Dendritic cell treated with granulocyte-macrophage colony-stimulating factor and Interleukin-4, amounts not matched to agents 40 ng/mL and 50 ng/mL, for 4 days (primary cell): ENCODE data around the gene ALOX12.
"Not testable (repeated sequence)": the region's sequence is repeated elsewhere in the genome, so short reads cannot be mapped to it uniquely, and the experiment has no call there.

Experiments
- H3K27ac Mint-ChIP-seq: one replicate; pipeline ENCODE4 v1.8.0; 2022; ENCODE audit warnings: mild to moderate bottlenecking, mixed read lengths
- H3K27me3 Mint-ChIP-seq: one replicate; pipeline ENCODE4 v1.8.0; 2022; ENCODE audit warnings: mild to moderate bottlenecking, mixed read lengths
- H3K36me3 Mint-ChIP-seq: one replicate; pipeline ENCODE4 v1.8.0; 2022; ENCODE audit warnings: low read depth, mixed read lengths
- H3K4me1 Mint-ChIP-seq: one replicate; pipeline ENCODE4 v1.8.0; 2022; ENCODE audit warnings: low read depth, mixed read lengths
- H3K4me3 Mint-ChIP-seq: one replicate; pipeline ENCODE4 v1.8.0; 2022; ENCODE audit warnings: mild to moderate bottlenecking, moderate library complexity, mixed read lengths
- H3K9me3 Mint-ChIP-seq: one replicate; pipeline ENCODE4 v1.8.0; 2022; ENCODE audit warnings: mixed read lengths
- intact Hi-C: fragments of 100-400 bp; cut with micrococcal nuclease; formaldehyde crosslinking; loops from one replicate; pipeline ENCODE4 v1.15.0; 2022

ALOX12 gene, protein sequence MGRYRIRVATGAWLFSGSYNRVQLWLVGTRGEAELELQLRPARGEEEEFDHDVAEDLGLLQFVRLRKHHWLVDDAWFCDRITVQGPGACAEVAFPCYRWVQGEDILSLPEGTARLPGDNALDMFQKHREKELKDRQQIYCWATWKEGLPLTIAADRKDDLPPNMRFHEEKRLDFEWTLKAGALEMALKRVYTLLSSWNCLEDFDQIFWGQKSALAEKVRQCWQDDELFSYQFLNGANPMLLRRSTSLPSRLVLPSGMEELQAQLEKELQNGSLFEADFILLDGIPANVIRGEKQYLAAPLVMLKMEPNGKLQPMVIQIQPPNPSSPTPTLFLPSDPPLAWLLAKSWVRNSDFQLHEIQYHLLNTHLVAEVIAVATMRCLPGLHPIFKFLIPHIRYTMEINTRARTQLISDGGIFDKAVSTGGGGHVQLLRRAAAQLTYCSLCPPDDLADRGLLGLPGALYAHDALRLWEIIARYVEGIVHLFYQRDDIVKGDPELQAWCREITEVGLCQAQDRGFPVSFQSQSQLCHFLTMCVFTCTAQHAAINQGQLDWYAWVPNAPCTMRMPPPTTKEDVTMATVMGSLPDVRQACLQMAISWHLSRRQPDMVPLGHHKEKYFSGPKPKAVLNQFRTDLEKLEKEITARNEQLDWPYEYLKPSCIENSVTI

DNA sequence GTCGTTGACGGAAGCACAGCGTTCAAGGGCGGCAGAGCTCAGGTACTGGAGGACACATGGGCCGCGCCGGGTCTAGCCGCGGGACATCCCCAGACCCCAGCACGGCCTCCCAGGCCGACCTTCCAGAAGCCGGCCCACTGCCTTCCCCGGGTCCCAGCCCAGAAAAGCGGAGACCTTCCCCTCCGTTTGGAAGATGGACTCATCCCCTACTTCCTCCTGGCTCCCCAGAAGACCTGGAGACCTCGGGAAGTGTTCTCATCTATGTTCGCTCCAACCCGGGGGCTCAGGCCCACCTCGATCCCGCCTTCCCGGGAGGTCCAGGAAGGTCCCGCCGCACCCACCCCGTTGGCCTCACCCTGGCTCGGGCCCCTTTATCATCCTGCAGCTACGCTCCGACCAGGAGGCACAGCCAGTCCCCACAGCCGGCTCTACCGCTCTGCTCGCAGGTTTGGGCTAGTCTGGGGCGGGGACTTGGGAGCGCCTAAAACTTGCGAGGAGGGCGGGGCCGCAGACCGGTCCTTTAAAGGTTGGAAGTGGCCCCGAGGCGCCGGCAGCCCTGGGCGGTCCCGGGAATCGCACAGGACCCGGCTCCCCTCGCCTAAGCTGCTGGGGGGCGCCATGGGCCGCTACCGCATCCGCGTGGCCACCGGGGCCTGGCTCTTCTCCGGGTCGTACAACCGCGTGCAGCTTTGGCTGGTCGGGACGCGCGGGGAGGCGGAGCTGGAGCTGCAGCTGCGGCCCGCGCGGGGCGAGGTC lies at the start of gene ALOX12:
Gene ALOX12 (plus strand): TSS at position 550 of the 756 bp plus-strand sequence. CDS start 69 bp downstream, at position 619.
- no peak within 1 kb of the TSS for H3K4me3 Mint-ChIP-seq
- peaks cover 39% of the 10 kb centered on the region for H3K4me1 Mint-ChIP-seq
- H3K27ac Mint-ChIP-seq: no peak within 1 kb of the TSS
- peaks cover 14% of the 10 kb centered on the region for H3K27me3 Mint-ChIP-seq
- no peaks in the 10 kb centered on the region for H3K9me3 Mint-ChIP-seq
- intact Hi-C loops: no loop called here
- peaks cover 53% of the 10 kb centered on the region for H3K36me3 Mint-ChIP-seq

DNA sequence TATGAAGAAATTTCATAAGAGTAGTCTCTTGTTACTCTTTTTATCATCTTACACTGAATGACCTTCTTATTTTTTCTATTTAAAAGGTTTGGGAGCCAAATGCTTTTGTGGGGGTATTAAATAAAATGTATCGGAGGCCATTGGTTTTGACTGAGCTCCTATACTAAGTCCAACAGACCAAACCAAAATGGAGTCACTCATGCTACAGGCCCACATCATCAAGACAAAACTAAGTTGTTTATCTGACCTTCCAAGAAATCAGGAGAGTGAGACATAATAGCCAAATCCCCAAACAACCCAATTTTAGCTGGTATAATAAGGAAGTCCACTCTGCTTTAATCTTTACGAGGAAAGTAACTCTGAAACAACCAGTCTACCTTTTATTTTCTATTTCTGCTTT lies 48.1 kb upstream of the ALOX12 start:
- Mint-ChIP-seq H3K27ac (peak overlapping the region; percentile 55), H3K36me3 (no peaks in the 10 kb centered on the region)
- intact Hi-C loops: no loop called here

DNA sequence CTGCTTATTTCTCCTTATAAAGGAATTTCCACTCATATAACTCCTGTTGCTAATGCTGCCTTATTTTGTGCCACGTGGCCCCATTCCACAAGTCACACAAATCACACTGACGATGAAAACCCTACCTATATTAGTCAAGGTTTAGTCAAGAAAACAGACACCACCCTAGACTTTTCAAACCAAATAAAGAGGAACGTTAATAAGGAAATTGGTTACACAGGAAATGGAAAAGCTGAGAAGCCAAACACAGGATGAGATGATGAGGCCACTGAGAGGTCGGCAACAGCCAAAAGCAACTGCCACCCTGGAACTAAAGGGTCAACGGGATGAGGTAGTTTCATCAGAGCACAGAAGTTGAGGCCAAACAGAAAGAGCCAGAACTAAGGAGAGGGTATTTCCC lies 47.3 kb upstream of the ALOX12 start:
- Mint-ChIP-seq H3K4me3 (no peak overlapping the region), H3K9me3 (no peaks in the 10 kb centered on the region), H3K4me1 (peaks cover 23% of the 10 kb centered on the region), H3K36me3 (no peaks in the 10 kb centered on the region), H3K27ac (peak overlapping the region; percentile 55), H3K27me3 (peaks cover 2% of the 10 kb centered on the region)
- intact Hi-C loops: no loop called here

More for the DNA sequence above, 48.1 kb upstream of the ALOX12 start:
- H3K27me3 Mint-ChIP-seq: no peaks in the 10 kb centered on the region
- no peak overlapping the region for H3K4me3 Mint-ChIP-seq
- no peaks in the 10 kb centered on the region for H3K9me3 Mint-ChIP-seq
- H3K4me1 Mint-ChIP-seq: peaks cover 30% of the 10 kb centered on the region

DNA sequence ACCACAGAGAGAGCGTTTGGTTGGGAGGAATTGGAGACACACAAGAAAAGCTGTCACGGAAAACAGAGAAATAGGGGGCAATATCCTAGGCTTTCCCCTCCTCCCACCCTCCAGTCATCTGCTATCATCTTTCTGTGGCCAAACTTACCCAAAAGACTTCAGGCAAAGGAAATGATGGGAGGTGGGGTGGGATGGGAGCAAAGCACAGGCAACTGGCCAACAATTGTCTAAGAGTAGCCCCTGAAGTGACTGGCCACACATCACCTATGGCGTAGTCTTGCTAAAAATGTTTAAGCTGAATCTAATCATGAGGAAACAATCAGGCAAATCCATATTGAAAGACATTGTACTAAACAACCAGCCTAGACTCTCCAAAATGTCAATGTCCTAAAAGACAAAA lies 46.9 kb upstream of the ALOX12 start:
- peak overlapping the region; percentile 55 for H3K27ac Mint-ChIP-seq
- no peaks in the 10 kb centered on the region for H3K9me3 Mint-ChIP-seq
- H3K4me3 Mint-ChIP-seq: no peak overlapping the region
- peaks cover 2% of the 10 kb centered on the region for H3K27me3 Mint-ChIP-seq
- H3K4me1 Mint-ChIP-seq: peaks cover 22% of the 10 kb centered on the region
- intact Hi-C loops: no loop called here
- H3K36me3 Mint-ChIP-seq: no peaks in the 10 kb centered on the region

DNA sequence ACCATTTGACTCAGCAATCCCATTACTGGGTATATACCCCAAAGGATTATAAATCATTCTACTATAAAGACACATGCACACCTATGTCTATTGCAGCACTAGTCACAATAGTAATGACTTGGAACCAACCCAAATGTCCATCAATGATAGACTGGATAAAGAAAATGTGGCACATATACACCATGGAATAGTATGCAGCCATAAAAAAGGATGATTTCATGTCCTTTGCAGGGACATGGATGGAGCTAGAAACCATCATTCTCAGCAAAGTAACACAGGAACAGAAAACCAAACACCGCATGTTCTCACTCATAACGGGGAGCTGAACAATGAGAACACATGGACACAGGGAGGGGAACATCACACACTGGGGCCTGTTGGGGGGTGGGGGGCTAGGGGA lies 44.9 kb upstream of the ALOX12 start:
- H3K9me3 Mint-ChIP-seq, H3K4me3 Mint-ChIP-seq, H3K27me3 Mint-ChIP-seq, H3K36me3 Mint-ChIP-seq, H3K27ac Mint-ChIP-seq, intact Hi-C loops: not testable (repeated sequence)
- H3K4me1 Mint-ChIP-seq: peaks cover 22% of the 10 kb centered on the region

DNA sequence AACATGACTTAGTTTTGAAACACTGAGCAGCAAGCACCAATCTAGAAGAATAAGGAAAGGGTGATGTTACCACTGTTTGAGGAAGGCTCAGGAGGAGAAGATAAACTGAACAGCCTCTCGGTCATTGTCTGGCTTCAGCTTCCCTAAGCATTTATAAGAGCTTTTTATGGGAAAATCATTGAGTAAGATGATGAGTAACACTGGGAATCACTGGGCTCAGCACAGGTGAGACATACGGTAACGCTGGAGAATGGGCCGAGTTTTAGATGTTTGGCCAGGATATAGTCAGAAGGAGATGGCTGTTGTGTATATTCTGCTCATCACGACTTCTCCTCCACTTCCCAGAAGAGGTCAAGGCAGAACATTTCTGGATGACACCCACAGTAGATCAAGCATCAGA lies 42.2 kb upstream of the ALOX12 start:
- peaks cover 5% of the 10 kb centered on the region for H3K27me3 Mint-ChIP-seq
- peaks cover 12% of the 10 kb centered on the region for H3K4me1 Mint-ChIP-seq
- intact Hi-C loops: no loop called here

DNA sequence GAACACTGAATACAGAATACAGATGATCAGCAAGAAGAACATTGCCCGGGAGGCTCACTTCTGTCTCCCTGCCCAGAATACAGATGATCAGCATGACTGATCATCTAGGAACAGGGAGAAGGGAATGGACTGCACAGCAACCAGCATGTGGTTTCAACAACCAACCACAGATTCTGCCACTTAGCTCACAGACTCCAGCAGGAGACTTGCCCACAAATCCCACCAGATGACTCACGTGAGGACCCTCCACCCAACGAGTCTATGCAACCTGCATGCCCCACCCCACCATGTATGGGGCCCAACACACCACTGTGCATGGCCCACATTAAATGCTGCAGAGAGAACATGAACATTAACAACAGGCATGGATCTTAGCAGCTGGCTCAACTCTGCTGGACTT lies 36.1 kb upstream of the ALOX12 start:
- intact Hi-C loops: no loop called here
- Mint-ChIP-seq H3K27me3 (peaks cover 2% of the 10 kb centered on the region), H3K4me3 (no peak overlapping the region), H3K9me3 (no peaks in the 10 kb centered on the region), H3K27ac (no peak overlapping the region), H3K36me3 (no peaks in the 10 kb centered on the region), H3K4me1 (no peaks in the 10 kb centered on the region)

More for the DNA sequence above, 42.2 kb upstream of the ALOX12 start:
- no peaks in the 10 kb centered on the region for H3K9me3 Mint-ChIP-seq
- no peak overlapping the region for H3K27ac Mint-ChIP-seq
- H3K4me3 Mint-ChIP-seq: no peak overlapping the region
- no peaks in the 10 kb centered on the region for H3K36me3 Mint-ChIP-seq

DNA sequence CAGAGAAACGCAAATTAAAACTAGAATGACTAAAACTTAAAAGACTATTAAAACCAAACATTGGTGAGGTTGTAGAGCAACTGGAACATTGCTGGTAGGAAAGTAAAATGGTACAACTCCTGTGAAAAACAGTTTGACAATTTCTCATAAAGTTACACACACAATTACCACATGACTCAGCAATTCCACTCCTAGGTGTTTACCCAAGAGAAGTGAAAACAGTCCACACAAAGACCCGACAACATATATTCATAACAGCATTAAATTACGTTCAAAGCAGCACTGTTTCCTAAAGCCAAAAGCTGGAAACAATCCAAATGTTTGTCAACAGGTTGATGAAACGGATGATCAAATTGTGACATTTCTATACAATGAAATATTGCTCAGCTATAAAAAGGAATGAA lies 26.5 kb upstream of the ALOX12 start:
- H3K27ac Mint-ChIP-seq: no peak overlapping the region
- peaks cover 11% of the 10 kb centered on the region for H3K4me1 Mint-ChIP-seq
- no peak overlapping the region for H3K4me3 Mint-ChIP-seq
- H3K36me3 Mint-ChIP-seq: no peaks in the 10 kb centered on the region
- H3K9me3 Mint-ChIP-seq: no peaks in the 10 kb centered on the region
- no peaks in the 10 kb centered on the region for H3K27me3 Mint-ChIP-seq
- intact Hi-C loops: no loop called here

DNA sequence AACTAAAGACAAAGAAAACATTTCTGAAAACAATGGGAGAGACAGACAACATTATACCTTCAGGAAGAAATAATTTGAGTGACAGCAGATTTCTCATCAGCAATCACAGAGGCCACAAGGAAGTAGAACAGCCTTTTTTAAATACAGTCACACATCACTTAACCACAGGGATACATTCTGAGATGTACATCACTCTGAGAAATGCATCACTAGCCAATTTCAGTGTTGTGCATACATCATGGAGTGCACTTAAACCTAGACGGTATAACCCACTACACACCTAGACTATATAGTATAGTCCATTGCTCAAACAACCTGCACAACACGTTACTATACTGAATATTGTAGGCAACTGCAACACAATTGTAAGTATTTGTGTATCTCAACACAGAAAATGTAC lies 24.9 kb upstream of the ALOX12 start:
- H3K27ac Mint-ChIP-seq: no peak overlapping the region
- no peaks in the 10 kb centered on the region for H3K9me3 Mint-ChIP-seq
- no peaks in the 10 kb centered on the region for H3K27me3 Mint-ChIP-seq
- H3K4me3 Mint-ChIP-seq: no peak overlapping the region
- intact Hi-C loops: no loop called here
- H3K4me1 Mint-ChIP-seq: peaks cover 6% of the 10 kb centered on the region
- H3K36me3 Mint-ChIP-seq: no peaks in the 10 kb centered on the region

DNA sequence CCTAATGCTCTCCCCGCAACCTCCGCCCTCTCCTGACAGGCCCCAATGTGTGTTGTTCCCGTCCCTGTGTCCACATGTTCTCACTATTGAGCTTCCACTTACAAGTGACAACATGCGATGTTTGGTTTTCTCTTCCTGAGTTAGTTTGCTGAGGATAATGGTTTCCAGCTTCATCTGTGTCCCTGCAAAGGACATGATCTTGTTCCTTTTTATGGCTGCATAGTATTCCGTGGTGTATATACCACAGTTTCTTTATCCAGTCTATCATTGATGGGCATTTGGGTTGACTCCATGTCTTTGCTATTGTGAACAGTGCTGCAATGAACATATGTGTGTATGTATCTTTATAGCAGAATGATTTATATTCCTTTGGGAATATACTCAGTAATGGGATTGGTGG lies 16.4 kb upstream of the ALOX12 start:
- intact Hi-C loops, H3K27ac Mint-ChIP-seq, H3K4me3 Mint-ChIP-seq, H3K36me3 Mint-ChIP-seq, H3K4me1 Mint-ChIP-seq: not testable (repeated sequence)
- Mint-ChIP-seq H3K9me3 (peaks cover 15% of the 10 kb centered on the region), H3K27me3 (peaks cover 10% of the 10 kb centered on the region)

DNA sequence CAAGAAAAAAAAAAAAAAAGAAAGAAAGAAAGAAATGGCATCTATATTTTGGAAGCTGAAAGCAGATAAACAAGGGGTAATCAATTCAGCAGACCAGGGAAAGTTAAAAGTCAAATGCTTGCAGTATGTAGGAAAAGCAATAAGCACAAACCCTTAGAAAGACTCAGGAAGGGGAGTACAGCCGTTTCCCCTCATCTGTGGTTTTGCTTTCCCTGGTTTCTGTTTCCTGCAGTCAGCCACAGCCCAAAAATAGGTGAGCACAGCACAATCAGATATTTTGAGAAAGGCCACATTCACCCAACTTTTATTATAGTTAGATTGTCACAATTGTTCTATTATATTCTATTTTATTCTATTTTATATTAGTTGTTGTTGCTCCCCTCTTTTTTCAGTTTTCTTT lies 14.4 kb upstream of the ALOX12 start:
- H3K27me3 Mint-ChIP-seq: peaks cover 10% of the 10 kb centered on the region
- H3K27ac Mint-ChIP-seq: no peak overlapping the region
- no peak overlapping the region for H3K4me3 Mint-ChIP-seq
- peaks cover 15% of the 10 kb centered on the region for H3K9me3 Mint-ChIP-seq
- H3K4me1 Mint-ChIP-seq: peaks cover 6% of the 10 kb centered on the region
- intact Hi-C loops: no loop called here
- no peaks in the 10 kb centered on the region for H3K36me3 Mint-ChIP-seq

DNA sequence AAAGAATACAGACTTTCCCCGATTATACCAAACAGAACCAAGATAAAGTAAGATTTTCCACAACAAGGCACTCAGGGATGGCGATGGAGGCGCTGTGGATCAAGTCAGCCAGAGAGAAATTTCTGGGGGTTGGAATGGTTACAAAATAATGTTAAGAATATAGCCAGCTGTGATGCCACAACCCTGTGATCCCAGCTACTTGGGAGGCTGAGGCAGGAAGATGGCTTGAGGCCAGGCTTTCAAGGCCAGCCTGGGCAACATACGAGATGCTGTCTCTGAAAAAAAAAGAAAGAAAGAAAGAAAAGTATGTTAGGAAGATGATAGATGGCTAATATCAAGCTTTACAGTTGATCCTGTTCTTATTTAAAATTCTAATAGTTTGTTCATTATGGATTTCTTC lies 10.6 kb upstream of the ALOX12 start:
- no peak overlapping the region for H3K27ac Mint-ChIP-seq
- no peak overlapping the region for H3K4me3 Mint-ChIP-seq
- intact Hi-C loops: no loop called here
- H3K36me3 Mint-ChIP-seq: no peaks in the 10 kb centered on the region
- H3K27me3 Mint-ChIP-seq: peaks cover 10% of the 10 kb centered on the region
- peaks cover 4% of the 10 kb centered on the region for H3K9me3 Mint-ChIP-seq
- H3K4me1 Mint-ChIP-seq: peaks cover 6% of the 10 kb centered on the region

DNA sequence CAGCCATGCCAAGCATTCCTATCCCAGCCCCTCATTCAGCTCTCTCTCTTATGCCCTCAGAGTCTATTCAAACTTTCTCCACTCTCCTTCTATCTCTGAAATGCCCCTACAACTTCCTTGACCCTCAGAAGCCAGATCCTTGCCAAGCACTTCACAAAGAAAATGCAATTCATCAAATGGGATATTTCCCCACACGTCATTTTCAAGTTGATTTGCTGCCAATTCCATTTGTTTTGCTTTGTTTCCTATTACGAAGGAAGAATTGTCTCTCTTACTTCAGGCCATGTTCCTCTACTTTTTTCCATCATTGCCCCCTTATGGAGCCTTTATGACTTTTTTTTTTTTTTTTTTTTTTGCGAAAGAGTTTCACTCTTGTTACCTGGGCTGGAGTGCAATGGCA lies 9.2 kb upstream of the ALOX12 start:
- Mint-ChIP-seq H3K4me3 (no peak overlapping the region), H3K9me3 (no peaks in the 10 kb centered on the region), H3K27me3 (no peaks in the 10 kb centered on the region), H3K36me3 (no peaks in the 10 kb centered on the region), H3K27ac (no peak overlapping the region), H3K4me1 (no peaks in the 10 kb centered on the region)
- intact Hi-C loops: no loop called here

DNA sequence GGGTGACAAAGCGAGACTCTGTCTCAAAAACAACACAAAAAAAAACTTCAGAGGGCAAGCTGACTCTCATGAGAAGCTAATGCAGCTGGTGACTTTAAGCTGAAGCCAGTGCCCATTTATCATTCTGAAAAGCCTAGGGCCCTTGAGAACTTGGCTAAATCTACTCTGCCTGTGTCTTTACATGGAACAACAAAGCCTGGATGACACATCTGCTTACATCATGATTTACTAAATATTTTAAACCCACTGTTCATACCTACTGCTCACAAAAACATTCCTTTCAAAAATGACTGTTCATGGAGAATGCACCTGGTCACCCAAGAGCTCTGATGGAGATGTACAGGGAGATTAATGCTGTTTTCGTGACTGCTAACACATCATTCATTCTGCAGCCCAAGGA lies 6.1 kb upstream of the ALOX12 start:
- intact Hi-C loops: no loop called here
- H3K27me3 Mint-ChIP-seq: no peaks in the 10 kb centered on the region
- no peak overlapping the region for H3K27ac Mint-ChIP-seq
- H3K36me3 Mint-ChIP-seq: no peaks in the 10 kb centered on the region
- H3K9me3 Mint-ChIP-seq: no peaks in the 10 kb centered on the region
- no peaks in the 10 kb centered on the region for H3K4me1 Mint-ChIP-seq
- no peak overlapping the region for H3K4me3 Mint-ChIP-seq
